GM13977 (cell line): Measurements from ENCODE around the gene RBM22.

ENCODE experiments used
- DNase-seq: peaks from one replicate; pipeline ENCODE4 v3.0.0; 2012; ENCODE audit warnings: low spot score
- in situ Hi-C: fragments of 300-500 bp; cut with MboI; formaldehyde crosslinking; loops from one replicate; pipeline ENCODE4 v1.12.0; 2022; ENCODE audit warnings: low sequenced_read_pairs, low pct_unique_long_range_greater_than_20kb, mixed read lengths, inconsistent platforms; ENCODE audit not compliant: unreplicated experiment
- TF ChIP-seq, protein P1 (sequence below): IDR thresholded peaks from 2 replicates; pipeline ENCODE4 v1.5.1; 2012; ENCODE audit warnings: mild to moderate bottlenecking, control low read depth; ENCODE audit not compliant: insufficient read depth; ENCODE audit errors: extremely low read depth, missing control alignments

The RBM22 gene

DNA sequence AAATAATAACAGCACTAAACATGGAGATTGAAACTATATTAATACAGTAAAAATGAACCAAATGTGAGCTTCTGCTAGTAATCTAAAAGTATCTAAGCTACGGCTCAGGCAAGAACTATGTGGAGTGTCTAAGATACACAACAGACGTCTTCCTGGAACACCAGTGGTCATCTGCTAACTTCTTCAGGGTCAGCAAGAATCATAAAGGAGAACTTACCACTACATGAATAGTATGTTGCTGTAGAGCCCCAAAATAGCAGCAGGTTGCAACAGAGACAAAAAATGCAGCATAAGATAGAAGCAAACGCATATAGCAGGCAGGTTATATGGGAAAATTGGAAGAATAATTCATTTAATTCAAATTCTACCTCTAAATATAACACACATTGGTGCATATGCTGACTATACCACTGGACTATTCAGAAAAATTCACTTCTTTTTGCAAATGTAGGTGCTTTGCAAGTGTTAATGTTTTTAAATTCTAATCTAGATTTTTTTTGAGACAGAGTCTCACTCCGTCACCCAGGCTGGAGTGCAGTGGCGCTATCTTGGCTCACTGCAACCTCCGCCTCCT is 30.9 kb upstream of the RBM22 start:
- TF ChIP-seq, protein P1, sequence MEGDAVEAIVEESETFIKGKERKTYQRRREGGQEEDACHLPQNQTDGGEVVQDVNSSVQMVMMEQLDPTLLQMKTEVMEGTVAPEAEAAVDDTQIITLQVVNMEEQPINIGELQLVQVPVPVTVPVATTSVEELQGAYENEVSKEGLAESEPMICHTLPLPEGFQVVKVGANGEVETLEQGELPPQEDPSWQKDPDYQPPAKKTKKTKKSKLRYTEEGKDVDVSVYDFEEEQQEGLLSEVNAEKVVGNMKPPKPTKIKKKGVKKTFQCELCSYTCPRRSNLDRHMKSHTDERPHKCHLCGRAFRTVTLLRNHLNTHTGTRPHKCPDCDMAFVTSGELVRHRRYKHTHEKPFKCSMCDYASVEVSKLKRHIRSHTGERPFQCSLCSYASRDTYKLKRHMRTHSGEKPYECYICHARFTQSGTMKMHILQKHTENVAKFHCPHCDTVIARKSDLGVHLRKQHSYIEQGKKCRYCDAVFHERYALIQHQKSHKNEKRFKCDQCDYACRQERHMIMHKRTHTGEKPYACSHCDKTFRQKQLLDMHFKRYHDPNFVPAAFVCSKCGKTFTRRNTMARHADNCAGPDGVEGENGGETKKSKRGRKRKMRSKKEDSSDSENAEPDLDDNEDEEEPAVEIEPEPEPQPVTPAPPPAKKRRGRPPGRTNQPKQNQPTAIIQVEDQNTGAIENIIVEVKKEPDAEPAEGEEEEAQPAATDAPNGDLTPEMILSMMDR = no peak
- in situ Hi-C loops = no loop called here
- DNase-seq = no peak

DNA sequence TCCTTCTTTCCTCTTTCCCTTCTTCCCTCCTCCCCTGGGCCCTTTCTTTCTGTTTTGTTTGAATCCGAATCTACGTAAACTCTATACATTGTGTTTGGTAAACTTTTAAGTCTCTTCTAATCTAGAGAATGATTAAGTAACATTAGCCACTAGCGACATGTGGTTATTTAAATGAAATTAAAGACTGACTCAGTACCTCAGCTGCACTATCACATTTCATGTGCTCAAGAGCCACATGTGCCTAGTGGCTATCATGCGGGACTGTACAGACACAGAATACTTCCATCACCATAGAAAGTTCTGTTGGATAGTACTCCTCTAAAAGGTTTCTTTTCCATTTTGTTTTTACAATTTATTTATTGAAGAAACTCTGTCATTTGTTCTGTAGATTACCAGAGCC is 29.0 kb upstream of the RBM22 start:
- in situ Hi-C loops = no loop called here
- TF ChIP-seq, protein P1 = no peak
- no peak for DNase-seq

DNA sequence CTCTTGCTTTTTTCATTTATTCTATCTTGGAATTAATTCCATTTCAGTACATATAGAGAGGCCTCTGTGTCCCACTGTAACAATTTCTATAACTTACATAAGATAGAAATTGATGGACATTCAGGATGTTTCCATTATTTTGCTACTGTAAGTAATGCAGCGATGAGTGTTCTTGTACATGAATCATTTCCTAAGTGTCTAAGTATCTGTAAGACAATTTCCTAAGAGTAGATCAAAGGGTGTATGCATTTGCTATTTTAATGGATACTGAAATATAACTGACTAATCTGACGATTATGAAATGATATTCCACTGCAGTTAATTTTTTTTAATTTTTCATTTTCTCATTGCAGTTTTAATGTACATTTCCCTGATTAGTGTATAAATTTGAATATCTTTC is 23.0 kb upstream of the RBM22 start:
- in situ Hi-C loops = no loop called here
- DNase-seq = no peak
- TF ChIP-seq, protein P1 = no peak

DNA sequence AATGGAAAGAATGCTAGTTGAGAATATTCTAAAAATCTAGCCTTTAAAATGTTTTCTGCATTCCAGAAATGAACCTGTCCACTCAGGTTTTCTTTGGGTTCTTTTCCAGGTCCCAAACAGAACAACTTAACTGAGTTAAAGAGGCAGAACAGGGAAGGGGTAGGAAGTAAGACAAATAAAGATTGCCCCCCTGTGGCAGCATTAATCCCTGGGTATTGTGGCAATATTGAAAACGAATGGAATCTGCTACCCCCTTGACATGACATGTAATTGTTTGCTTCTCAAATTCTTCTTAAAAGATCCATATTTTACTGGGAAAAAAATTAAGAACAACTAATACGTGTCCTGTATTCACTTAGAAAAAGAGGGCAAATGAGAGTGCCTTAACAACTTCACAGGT is 9.3 kb upstream of the RBM22 start:
- TF ChIP-seq, protein P1 = no peak
- no peak for DNase-seq

DNA sequence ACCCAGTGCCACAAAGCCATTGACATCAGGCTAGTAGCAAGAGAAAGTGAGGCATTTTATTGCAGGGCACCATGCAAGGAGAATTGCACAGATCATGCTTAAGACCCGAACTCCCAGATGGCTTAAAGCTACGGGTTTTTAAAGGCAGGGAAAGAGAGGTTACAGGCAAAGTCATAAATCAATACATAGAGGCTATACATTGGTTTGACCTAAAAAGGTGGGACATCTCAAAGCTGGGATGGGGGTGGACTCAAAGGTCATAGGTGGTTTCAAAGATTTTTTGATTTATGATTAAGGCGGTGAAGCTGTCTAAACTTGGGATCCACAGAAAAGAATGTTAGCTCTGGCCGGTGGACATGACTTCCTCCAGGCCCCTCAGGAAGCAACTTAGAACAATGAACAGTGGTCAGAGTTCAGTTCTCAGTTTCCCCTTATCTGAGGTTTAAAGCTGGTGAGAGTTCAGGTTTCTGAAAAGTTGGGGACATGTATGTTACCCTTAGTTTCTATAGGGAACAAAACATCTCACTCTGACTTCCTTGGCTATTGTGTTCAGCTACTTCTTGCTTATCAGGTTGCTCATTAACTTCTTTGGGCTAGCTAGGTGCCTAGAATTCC is 6.0 kb upstream of the RBM22 start:
- no peak for DNase-seq
- in situ Hi-C loops = no loop called here
- TF ChIP-seq, protein P1 = no peak

More for the DNA sequence above, 9.3 kb upstream of the RBM22 start:
- in situ Hi-C loops = no loop called here

DNA sequence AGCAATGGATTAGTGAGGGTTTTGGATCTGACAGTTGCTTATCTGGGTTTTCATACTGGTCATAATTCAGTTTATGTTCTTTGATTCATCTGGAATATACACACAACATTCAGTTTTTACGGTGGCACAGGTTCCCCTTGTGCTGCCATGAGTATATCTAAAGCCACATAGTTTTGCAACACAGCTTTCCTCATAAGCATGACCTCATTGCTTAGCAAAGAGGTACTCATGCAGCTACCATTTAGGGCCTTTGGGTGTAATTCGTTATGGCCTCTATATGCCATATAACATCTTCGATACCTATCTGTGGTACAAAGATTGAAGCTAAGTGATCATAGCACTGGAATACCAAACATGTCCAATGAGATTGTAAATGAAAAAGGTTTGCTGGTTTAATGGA is 2.9 kb upstream of the RBM22 start:
- DNase-seq = no peak
- TF ChIP-seq, protein P1 = no peak
- in situ Hi-C loops = no loop called here
